GM19023 (cell line): ENCODE data around the gene PRDM8.

Experiments
- ATAC-seq: cut with Tn5 transposase; IDR thresholded peaks from one replicate; pipeline ENCODE4 v1.9.1; 2021; ENCODE audit warnings: mild to moderate bottlenecking, moderate library complexity; ENCODE audit not compliant: unreplicated experiment

PRDM8 gene

DNA sequence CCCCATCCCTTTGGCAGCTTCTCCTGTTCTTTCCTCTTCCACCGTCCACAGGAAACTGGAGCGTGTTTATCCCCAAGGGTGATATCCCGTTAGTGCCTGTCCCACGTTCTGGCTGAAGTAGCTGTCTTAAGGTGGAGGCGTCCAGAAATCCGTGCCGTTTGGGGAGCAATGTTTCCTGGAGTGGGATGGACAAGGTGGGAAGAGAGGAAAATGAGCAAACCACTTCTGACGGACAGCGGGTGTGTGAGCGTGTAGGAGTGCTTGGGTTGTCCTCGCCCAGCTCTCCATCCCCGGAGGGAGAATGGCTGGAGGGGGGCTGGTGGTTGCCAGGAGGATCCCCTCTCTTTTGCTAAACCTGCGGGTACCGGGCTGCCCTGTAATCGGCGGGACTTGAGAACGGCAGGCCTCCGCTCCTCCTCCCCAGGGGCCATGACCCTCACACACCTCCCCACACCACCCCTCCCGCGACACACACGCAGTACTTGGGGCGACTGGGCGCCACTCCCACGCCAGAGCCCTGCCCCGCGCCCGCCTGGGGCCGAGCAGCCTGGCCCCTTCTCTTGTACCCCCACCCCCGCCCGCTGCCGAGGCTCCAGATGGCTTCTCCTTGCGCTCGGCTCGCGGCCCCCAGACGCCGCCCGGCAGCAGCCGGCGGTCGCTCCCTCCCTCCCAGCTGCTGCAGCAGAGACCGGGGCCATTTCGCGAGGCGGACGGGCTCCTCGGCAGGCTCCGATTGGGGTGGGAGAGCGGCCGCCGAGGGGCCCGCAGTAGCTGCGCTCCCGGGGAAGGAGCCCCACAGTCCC, 13.9 kb upstream of the PRDM8 start:
- peak; percentile 49 for ATAC-seq

- ATAC-seq: peak; percentile 91
These were observed 13.1 kb upstream of the PRDM8 start for GRCh38 chr4:80184053-80184824.

DNA sequence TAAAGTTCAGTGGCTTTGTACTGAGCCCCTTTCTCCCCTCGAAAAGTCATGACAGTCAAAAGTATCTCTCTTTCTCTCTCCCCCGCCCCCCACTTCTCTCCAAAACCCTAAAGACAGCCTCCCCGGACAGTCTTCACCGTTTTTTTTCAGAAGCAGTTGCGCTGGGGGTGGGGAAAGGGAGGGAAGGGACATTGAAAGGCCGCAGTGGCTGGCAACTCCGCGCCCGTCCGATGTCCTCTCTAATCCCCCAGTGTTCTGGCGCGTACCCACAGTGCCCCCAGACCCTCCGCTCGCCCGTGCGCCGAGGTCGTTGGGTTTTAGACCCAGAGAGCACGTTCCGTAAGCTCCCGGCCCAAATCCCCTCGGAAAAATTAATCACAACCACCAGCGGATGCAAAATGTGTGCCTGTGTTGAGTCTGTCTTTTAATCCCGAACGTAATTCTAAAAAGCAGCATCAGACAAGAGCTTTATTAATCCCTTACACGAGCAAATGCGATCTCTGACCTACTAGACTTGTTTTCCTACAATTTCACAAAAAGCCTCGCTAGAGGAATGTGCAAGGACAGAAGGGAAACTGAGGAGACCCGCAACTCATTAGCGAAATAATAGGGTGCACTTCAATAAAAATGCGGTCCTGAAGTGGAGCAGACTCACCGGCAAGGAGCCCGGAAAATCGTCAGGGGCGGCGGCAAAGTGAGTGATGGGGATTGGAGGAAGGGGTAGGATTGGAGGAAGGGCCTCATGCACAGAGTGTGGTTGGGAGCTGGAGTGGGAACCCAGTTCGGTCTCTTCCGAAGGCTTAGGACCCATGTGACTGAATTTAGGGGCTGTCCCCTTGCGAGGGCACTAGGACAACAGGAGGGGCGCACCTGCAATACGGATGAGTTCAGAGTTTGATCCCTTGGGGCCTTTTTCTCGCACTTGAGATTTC, 12.2 kb upstream of the PRDM8 start:
- no peak for ATAC-seq

- no peak for ATAC-seq
These were observed 11.3 kb upstream of the PRDM8 start for GRCh38 chr4:80185787-80186548.

DNA sequence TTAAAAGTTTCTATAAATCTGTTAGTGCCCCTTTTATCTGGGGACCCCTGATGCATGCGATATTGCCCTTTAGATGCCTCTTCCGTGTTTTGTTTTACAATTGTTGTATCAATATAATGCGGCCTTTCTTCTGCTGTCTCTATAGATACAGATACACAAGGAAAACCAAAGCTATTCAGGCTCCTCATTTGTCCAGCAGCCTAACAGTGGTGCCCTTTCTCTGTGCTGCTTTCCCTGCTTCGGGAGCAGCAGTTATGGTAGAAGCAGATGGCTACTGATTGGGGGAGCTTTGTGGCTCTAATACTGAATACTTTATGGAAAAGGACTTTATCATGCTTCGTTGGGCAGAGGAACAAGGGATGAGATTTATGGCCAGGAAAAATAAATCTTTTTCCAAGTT, 10.6 kb upstream of the PRDM8 start:
- no peak for ATAC-seq

DNA sequence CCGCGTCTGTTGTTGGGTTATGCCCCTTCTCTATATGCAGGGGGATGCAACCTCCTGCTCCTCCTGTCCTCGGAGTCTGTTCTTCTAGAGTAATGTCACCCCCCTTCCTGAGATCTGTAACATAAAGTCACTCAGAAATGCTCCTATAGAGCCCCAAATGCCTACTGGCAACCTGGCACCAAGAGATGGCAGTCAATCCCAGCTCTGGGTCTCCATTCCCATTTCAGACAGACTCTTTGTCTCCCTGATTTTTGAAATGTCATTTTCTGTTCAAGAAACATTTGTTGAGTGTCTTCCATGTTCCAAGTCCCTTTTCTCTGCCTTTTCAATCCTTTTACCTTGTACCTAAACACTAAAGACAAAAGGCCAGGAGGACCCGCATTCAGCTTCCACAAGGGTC, 9.6 kb upstream of the PRDM8 start:
- no peak for ATAC-seq

DNA sequence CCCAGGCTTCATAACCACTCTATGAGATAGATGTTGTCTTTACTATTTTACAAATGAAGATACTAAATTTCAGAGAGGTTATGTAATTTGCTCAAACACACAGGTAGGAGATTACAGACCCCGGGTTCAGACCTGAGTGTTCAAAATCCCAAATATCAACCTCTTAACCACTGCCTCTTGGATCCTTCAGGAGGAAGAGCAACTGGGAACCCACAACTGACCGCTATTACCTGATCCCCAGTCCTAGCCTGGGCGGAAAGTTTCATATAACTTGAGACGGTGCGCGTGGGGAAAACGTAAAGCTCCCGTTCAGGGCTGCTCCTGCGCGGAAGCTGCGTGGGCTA, 8.9 kb upstream of the PRDM8 start:
- ATAC-seq: no peak

- ATAC-seq: no peak
These were observed 8.4 kb upstream of the PRDM8 start for GRCh38 chr4:80188801-80189458.

- no peak for ATAC-seq
These were observed 7.7 kb upstream of the PRDM8 start for GRCh38 chr4:80189581-80189955.

GRCh38 chr4:80189956-80190677, 7.2 kb upstream of the PRDM8 start:
- no peak for ATAC-seq

DNA sequence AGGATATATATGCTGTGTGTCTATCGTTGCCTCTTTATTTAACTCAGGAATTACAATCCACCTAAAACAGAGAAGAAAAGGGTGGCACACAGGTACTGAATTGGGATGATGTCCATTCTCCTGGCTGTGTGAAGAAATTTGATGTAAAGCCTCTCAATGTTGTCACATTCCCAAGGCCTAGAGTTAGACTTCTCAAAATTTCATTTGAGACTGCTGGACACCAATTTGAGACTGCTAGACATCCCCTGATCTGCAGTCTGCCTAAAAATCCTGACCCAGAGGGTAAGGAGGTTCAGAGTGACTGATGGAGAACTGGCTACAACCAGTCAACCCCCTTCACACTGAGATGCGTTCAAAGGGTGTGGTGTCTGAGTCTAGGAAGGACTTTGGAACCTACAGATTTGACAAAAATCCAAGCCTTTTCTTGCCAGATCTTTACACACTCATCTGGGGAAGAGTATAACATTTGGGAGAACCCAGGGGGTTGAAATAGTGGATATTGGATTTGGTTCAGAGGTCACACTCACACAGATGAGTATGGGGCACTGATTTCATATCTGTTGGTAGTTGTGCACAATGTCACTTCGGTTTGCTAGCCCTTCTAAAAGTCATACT, 4.9 kb upstream of the PRDM8 start:
- ATAC-seq: no peak

DNA sequence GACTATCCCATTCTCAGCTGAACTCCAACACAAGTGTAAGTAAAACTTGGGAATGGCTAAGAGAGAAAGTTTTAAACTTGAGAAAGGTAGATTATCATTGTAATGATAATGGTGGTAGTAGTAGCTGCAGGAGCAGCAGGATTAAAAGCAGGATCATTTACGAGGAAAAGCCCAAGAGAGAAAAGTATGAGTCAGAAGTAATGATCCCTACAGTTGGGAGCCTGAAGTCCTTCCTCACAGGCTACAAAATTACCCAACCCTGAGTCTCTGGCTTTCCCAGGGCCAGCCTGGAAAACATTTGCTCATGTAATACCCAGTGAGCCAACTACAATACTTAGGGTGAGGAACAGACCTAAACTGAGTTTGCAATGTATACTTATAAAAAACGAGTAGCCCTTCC, 4.4 kb upstream of the PRDM8 start:
- no peak for ATAC-seq

GRCh38 chr4:80195441-80196140, 1.7 kb upstream of the PRDM8 start:
- no peak for ATAC-seq

DNA sequence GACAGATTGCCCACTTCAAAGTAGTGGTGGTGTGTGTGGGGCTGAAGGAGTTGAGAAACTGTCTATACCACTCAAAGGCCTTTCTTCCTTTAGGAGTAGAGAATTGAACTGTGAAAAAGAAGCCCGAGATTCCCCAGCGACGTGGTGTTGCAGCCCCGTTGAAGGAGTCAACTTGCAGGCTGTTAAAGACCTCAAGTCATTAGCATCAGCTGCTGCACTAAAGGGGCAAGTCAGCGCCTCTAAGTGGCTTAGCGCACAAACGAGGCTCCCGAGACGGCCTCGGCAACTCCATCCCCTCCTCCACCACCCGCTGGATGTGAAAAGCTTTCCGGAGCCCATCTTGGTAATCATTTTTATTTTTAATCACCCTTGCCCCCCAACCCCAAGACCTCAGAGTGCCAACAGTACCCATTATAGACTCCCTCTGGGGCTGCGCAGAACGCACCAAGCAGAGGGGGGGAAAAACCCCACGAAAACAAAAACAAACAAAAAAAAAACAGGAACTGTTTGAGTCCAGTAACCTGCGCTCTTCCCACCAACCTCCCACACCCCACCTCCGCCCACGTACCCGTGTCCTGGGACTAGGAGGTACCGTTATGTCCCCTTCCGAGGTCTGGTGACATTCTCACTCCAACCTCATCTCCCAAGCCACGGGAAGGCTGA, 913 bp upstream of the PRDM8 start:
- no peak for ATAC-seq

DNA sequence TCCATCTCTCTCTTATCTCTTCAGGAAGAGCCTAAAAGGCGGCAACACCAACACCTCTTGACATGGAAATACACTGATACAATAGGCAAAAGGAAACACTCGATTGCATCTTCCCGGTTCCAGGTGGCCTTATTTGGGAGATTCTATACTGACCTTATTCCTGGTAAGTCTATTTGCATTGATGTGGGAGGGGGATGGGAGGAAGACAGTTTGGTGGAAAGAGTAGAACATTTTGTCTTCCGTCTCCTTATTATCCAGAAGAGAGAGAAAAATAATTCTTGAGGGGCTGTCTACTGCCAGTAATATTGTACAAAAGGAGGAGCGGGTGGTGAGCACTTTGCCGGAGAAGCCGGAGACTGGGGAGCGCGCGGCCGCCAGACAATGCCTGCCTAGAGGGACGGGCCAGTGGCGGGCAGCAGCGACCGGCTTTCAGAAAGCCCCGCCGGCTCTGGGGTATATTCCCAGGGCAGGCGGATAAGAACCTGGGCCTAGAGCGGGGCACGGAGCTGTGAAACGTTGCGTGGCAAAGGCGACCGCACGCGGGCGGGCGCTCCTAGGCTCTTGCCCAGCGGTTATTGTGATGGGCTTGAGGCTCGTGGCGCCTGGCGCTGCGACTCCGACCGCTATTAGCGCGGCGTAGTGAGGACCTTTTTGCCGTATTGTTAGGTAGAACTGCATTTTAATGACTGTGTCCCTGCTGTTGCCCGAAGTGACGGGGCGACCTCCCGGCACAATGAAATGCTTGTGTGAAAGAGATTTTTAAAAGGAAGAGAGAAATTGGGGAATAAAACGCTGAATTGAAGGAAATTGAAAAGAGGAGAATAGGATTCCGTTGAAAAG, 518 bp downstream of the PRDM8 start:
- ATAC-seq: no peak

- no peak for ATAC-seq
These were observed 1.1 kb downstream of the PRDM8 start for GRCh38 chr4:80198441-80198837.

DNA sequence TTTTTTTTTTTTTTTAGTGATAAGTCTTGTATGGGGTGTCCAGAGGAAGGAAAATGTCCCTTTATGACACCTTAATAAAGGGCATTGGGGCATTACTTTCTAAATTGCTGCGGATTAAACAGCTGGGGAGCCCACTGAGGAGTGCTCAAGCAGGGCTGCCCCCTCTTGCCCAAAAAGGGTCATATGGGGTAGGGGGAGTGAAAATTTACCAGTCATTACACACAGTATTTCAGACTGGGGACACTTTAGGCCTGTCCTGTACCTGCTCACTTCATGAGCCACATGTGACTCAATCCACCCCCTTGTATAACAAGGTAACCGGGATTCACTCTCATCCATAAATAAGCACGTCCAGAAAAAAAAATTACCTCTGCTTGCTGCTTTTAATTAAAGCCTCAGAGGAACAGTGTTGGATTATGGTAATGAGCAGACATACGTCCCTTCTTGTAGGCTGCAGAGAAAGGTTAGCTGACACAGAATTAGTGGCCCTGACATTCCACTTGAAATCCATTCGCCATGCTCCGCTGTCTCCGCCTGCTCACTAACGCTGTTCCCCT, 1.8 kb downstream of the PRDM8 start:
- no peak for ATAC-seq
